CD14-positive monocyte (primary cell): ENCODE data around the gene RCN1. TPM values are rescaled to one million over a fixed set of nuclear protein-coding genes. Genes with fewer than 3 reads are reported as not detected.

Experiments
- DNase-seq, 3 donors: peaks; one replicate each; pipeline ENCODE4 v3.0.0-alpha.2; 2011 to 2022
- H2AFZ ChIP-seq: 2 replicates; pipeline ENCODE4 v1.6.0; 2012; ENCODE audit warnings: mild to moderate bottlenecking, low read depth, low read length, inconsistent platforms; ENCODE audit not compliant: insufficient read depth, poor library complexity, severe bottlenecking
- H3K27ac ChIP-seq, 2 donors: 1 replicate in 1 of 2; 2 replicates in 1 of 2; pipeline ENCODE4 v1.5.1; 2012 to 2013; ENCODE audit warnings: low read length in 2 of 2, control low read depth in 1 of 2, inconsistent platforms in 1 of 2, low read depth in 1 of 2, mild to moderate bottlenecking in 1 of 2
- H3K27me3 ChIP-seq, 2 donors: one replicate each; pipeline versions ENCODE4 v1.6.0 to v1.6.1; 2011 to 2013; ENCODE audit warnings: low read length in 2 of 2; ENCODE audit not compliant: control insufficient read depth in 2 of 2, insufficient read depth in 2 of 2
- H3K36me3 ChIP-seq, 2 donors: replicated peaks in 1 of 2; 1 replicate in 1 of 2; 2 replicates in 1 of 2; pipeline versions ENCODE4 v1.5.1 to v1.6.1; 2012 to 2013; ENCODE audit warnings: low read length in 2 of 2, control low read depth in 1 of 2, inconsistent platforms in 1 of 2, mild to moderate bottlenecking in 1 of 2; ENCODE audit not compliant: insufficient read depth in 2 of 2, control insufficient read depth in 1 of 2
- H3K4me1 ChIP-seq, 2 donors: 1 replicate in 1 of 2; 2 replicates in 1 of 2; pipeline versions ENCODE4 v1.5.1 to v1.6.1; 2012 to 2013; ENCODE audit warnings: low read length in 2 of 2, control low read depth in 1 of 2, inconsistent platforms in 1 of 2, mild to moderate bottlenecking in 1 of 2, moderate library complexity in 1 of 2; ENCODE audit not compliant: insufficient read depth in 2 of 2, control insufficient read depth in 1 of 2
- H3K4me2 ChIP-seq: replicated peaks from 2 replicates; pipeline ENCODE3; 2012; ENCODE audit warnings: low read length, moderate library complexity, mild to moderate bottlenecking; ENCODE audit not compliant: poor library complexity, severe bottlenecking; ENCODE audit errors: extremely low read depth
- H3K4me3 ChIP-seq, 3 experiments: fragments of 200-600 bp in 1 of 3; sonication (generic) in 1 of 3; replicated peaks in 1 of 3; 1 replicate in 2 of 3; 2 replicates in 1 of 3; pipeline ENCODE4 v1.5.1; 2011 to 2013; ENCODE audit warnings: low read length in 3 of 3, mild to moderate bottlenecking in 3 of 3, control low read depth in 2 of 3, low read depth in 2 of 3, inconsistent platforms in 1 of 3, moderate library complexity in 1 of 3
- H3K79me2 ChIP-seq: 2 replicates; pipeline ENCODE4 v1.6.0; 2012; ENCODE audit warnings: mild to moderate bottlenecking, control low read depth, inconsistent platforms, low read length, moderate library complexity; ENCODE audit not compliant: insufficient read depth
- H3K9ac ChIP-seq: 2 replicates; pipeline ENCODE4 v1.6.0; 2017; ENCODE audit warnings: low read length, mild to moderate bottlenecking; ENCODE audit not compliant: insufficient read depth, poor library complexity, severe bottlenecking
- H3K9me3 ChIP-seq, 2 donors: replicated peaks in 1 of 2; 1 replicate in 1 of 2; 2 replicates in 1 of 2; pipeline versions ENCODE4 v1.5.1 to v1.6.1; 2012 to 2013; ENCODE audit warnings: low read length in 2 of 2, control low read depth in 1 of 2; ENCODE audit not compliant: control insufficient read depth in 1 of 2, insufficient read depth in 1 of 2
- H4K20me1 ChIP-seq: 2 replicates; pipeline ENCODE4 v1.6.0; 2012; ENCODE audit warnings: mild to moderate bottlenecking, low read length, control low read depth, moderate library complexity; ENCODE audit not compliant: insufficient read depth
- H3K27ac Mint-ChIP-seq, 7 donors: one replicate each; pipeline ENCODE4 v1.8.0; 2020; ENCODE audit warnings: mild to moderate bottlenecking in 7 of 7, mixed read lengths in 7 of 7, moderate library complexity in 6 of 7, inconsistent platforms in 2 of 7
- H3K27me3 Mint-ChIP-seq, 3 donors: one replicate each; pipeline ENCODE4 v1.8.0; 2021 to 2022; ENCODE audit warnings: low read depth in 3 of 3, mild to moderate bottlenecking in 3 of 3, mixed read lengths in 3 of 3, moderate library complexity in 3 of 3, inconsistent platforms in 1 of 3
- H3K36me3 Mint-ChIP-seq, 2 donors: one replicate each; pipeline ENCODE4 v1.8.0; 2020; ENCODE audit warnings: mixed read lengths in 2 of 2, inconsistent platforms in 1 of 2, mild to moderate bottlenecking in 1 of 2
- H3K4me1 Mint-ChIP-seq: one replicate; pipeline ENCODE4 v1.8.0; 2020; ENCODE audit warnings: mild to moderate bottlenecking, mixed read lengths
- H3K4me3 Mint-ChIP-seq, 2 donors: one replicate each; pipeline ENCODE4 v1.8.0; 2020; ENCODE audit warnings: mild to moderate bottlenecking in 2 of 2, mixed read lengths in 2 of 2, moderate library complexity in 1 of 2
- H3K9me3 Mint-ChIP-seq, 7 donors: one replicate each; pipeline ENCODE4 v1.8.0; 2020 to 2022; ENCODE audit warnings: mixed read lengths in 7 of 7, mild to moderate bottlenecking in 6 of 7, moderate library complexity in 6 of 7, inconsistent platforms in 2 of 7
- CTCF ChIP-seq: fragments of 200-600 bp; IDR thresholded peaks from one replicate; pipeline ENCODE4 v1.8.0; 2022; ENCODE audit warnings: antibody characterized with exemption, mild to moderate bottlenecking
- WGBS: methylation state at CpG from one replicate; pipeline ENCODE4 v1.1.5; 2013; ENCODE audit warnings: missing lambda C conversion rate; ENCODE audit not compliant: insufficient coverage; 5-methylcytosine and 5-hydroxymethylcytosine counted together
- intact Hi-C, 2 donors: fragments of 100-400 bp; cut with micrococcal nuclease; formaldehyde crosslinking; loops; one replicate each; pipeline versions ENCODE4 v1.15.0 to v1.15.1; 2023
- polyA plus RNA-seq, 3 donors: library from polyadenylated mRNA; depleted of rRNA in 1 of 3; unstranded in 2 of 3; stranded (reverse) in 1 of 3; fragments of 300-500 nt in 2 of 3; fragments of >200 nt in 1 of 3; fragmentation: Illumina TruSeq in 2 of 3; gene quantifications; 1 replicate in 2 of 3; 2 replicates in 1 of 3; pipeline ENCODE4 v1.2.3, GENCODE V29; 2012 to 2021

Gene RCN1
- polyA plus RNA-seq, 3 donors: 7.3 to 22.0 (median 20.5) TPM

GRCh38 chr11:32131321-32131720 is 40.4 kb downstream of the RCN1 start:
- Histone ChIP-seq H3K79me2 (no peaks in the 10 kb centered on the region), H3K4me1 (no peaks in the 10 kb centered on the region), H4K20me1 (no peaks in the 10 kb centered on the region), H3K27ac (no peak overlapping the region), H3K27me3 (peaks cover 0 to 2% of the 10 kb centered on the region in 2 donors), H3K36me3 (no peaks in the 10 kb centered on the region), H3K9me3 (peaks cover 0 to 7% of the 10 kb centered on the region in 2 donors), H3K9ac (no peak overlapping the region), H3K4me2 (no peak overlapping the region), H2AFZ (no peak overlapping the region), H3K4me3 (no peak overlapping the region)
- no peaks in the 10 kb centered on the region for H3K4me1 Mint-ChIP-seq
- H3K4me3 Mint-ChIP-seq: no peak overlapping the region
- no peak for TF ChIP-seq CTCF
- intact Hi-C loops: no loop called here
- H3K9me3 Mint-ChIP-seq: peaks cover 5 to 12% (median 9%) of the 10 kb centered on the region in 7 donors
- peaks cover 0 to 18% (median 7%) of the 10 kb centered on the region in 3 donors for H3K27me3 Mint-ChIP-seq
- no peak for DNase-seq
- H3K36me3 Mint-ChIP-seq: no peaks in the 10 kb centered on the region
- 100% methylated on average over 1 of the region's 3 CpGs for WGBS
- no peak overlapping the region for H3K27ac Mint-ChIP-seq

DNA sequence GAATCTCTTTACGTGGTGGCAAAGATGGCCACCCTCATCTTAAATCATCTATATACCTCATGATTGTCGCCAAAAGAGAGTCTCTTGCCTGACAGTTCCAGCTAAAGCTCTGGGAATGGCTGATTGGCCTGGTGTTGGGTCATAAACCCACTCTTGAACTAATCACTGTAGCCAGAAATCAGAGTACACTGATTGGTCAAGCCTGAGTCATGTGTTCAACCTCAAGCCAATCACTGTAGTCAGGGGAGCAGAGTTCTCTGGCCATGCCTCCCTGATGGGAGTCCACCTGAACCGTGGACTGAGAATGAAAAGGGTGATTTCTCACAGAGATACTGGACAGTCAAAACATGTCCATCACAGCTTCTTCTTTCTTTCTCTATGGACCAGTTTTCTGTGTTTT is 45.8 kb downstream of the RCN1 start:
- Mint-ChIP-seq H3K27me3 (peaks cover 2 to 5% (median 3%) of the 10 kb centered on the region in 3 donors), H3K4me1 (no peaks in the 10 kb centered on the region), H3K27ac (no peak overlapping the region), H3K9me3 (peaks cover 2 to 14% (median 3%) of the 10 kb centered on the region in 7 donors), H3K4me3 (no peak overlapping the region), H3K36me3 (no peaks in the 10 kb centered on the region)
- H3K4me3 ChIP-seq: no peak overlapping the region
- intact Hi-C loops: no loop called here
- no peaks in the 10 kb centered on the region for H4K20me1 ChIP-seq
- H3K4me2 ChIP-seq: no peak overlapping the region
- no peak overlapping the region for H3K9ac ChIP-seq
- no peaks in the 10 kb centered on the region for H3K4me1 ChIP-seq
- H3K27me3 ChIP-seq: peaks cover 0 to 2% of the 10 kb centered on the region in 2 donors
- DNase-seq: no peak
- H3K9me3 ChIP-seq: no peaks in the 10 kb centered on the region
- H3K27ac ChIP-seq: no peak overlapping the region
- H3K36me3 ChIP-seq: no peaks in the 10 kb centered on the region
- H2AFZ ChIP-seq: no peak overlapping the region
- WGBS: no CpG with 5 or more reads among the region's 3 CpGs
- no peaks in the 10 kb centered on the region for H3K79me2 ChIP-seq
- no peak for TF ChIP-seq CTCF
